ENCODE results near the gene BANP.

DNA sequence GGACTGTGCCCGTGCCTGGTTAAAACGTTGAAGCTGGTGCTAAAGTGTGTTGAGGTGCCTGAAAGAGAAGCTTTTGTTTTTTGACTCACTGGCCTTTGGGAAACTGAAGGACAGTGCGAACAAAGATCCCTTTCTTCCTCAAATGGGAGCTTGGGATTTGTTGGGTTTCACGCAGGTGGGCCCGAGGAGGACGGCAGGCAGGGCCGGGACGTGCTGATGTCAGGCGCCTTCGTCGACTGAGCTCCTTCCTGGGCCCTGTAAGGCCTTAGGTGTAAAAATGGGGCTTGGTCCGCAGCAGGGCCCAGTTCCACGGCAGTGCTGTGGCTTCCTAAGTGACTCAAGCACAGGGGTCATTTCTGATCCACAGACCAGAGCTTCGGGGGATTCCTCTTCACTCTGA lies 106.9 kb downstream of the BANP start:
- TF ChIP-seq, protein P1, sequence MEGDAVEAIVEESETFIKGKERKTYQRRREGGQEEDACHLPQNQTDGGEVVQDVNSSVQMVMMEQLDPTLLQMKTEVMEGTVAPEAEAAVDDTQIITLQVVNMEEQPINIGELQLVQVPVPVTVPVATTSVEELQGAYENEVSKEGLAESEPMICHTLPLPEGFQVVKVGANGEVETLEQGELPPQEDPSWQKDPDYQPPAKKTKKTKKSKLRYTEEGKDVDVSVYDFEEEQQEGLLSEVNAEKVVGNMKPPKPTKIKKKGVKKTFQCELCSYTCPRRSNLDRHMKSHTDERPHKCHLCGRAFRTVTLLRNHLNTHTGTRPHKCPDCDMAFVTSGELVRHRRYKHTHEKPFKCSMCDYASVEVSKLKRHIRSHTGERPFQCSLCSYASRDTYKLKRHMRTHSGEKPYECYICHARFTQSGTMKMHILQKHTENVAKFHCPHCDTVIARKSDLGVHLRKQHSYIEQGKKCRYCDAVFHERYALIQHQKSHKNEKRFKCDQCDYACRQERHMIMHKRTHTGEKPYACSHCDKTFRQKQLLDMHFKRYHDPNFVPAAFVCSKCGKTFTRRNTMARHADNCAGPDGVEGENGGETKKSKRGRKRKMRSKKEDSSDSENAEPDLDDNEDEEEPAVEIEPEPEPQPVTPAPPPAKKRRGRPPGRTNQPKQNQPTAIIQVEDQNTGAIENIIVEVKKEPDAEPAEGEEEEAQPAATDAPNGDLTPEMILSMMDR (IDR thresholded peaks at IDR 0.05): no peak
- no peak for TF ChIP-seq ATF6 (CRISPR knock-in tag; IDR thresholded peaks at IDR 0.05)
- TF ChIP-seq SOX15 (CRISPR knock-in tag; IDR thresholded peaks at IDR 0.05): no peak
- no peak for TF ChIP-seq IRF1 (CRISPR knock-in tag; IDR thresholded peaks at IDR 0.05)
- TF ChIP-seq SMAD4 (CRISPR knock-in tag; IDR thresholded peaks at IDR 0.05): no peak
- TF ChIP-seq FOXJ3 (CRISPR knock-in tag; IDR thresholded peaks at IDR 0.05; ENCODE audit: borderline replicate concordance): no peak
- TF ChIP-seq TEAD4 (CRISPR knock-in tag; IDR thresholded peaks at IDR 0.05): no peak
- no peak for TF ChIP-seq ZNF416 (CRISPR knock-in tag; IDR thresholded peaks at IDR 0.05)

All from WTC11 (cell line).